Stimulated activated effector memory CD8-positive, alpha-beta T cell treated with anti-CD3 and anti-CD28 coated beads, Interleukin-12 subunit alpha, Interleukin-12 subunit beta, amount 100 ng/mL, for 72 hours (primary cell): ENCODE measurements around the gene RRAGC.

ENCODE experiments used
- ATAC-seq: fragments of 150-1000 bp; cut with Tn5 transposase; 2 replicates; pipeline ENCODE4 v1.10.0; 2021
- DNase-seq, 2 donors: peaks; one replicate each; pipeline ENCODE4 v3.0.0; 2021 to 2022; ENCODE audit warnings: low spot score in 2 of 2
- H3K27ac Mint-ChIP-seq: one replicate; pipeline ENCODE4 v1.8.0; 2022; ENCODE audit warnings: mild to moderate bottlenecking, mixed read lengths
- H3K36me3 Mint-ChIP-seq: one replicate; pipeline ENCODE4 v1.8.0; 2022; ENCODE audit warnings: mild to moderate bottlenecking, mixed read lengths
- H3K4me1 Mint-ChIP-seq: one replicate; pipeline ENCODE4 v1.8.0; 2022; ENCODE audit warnings: mixed read lengths
- H3K4me3 Mint-ChIP-seq: one replicate; pipeline ENCODE4 v1.8.0; 2022; ENCODE audit warnings: mild to moderate bottlenecking, mixed read lengths
- H3K9me3 Mint-ChIP-seq: one replicate; pipeline ENCODE4 v1.8.0; 2022; ENCODE audit warnings: mixed read lengths

Gene RRAGC

DNA sequence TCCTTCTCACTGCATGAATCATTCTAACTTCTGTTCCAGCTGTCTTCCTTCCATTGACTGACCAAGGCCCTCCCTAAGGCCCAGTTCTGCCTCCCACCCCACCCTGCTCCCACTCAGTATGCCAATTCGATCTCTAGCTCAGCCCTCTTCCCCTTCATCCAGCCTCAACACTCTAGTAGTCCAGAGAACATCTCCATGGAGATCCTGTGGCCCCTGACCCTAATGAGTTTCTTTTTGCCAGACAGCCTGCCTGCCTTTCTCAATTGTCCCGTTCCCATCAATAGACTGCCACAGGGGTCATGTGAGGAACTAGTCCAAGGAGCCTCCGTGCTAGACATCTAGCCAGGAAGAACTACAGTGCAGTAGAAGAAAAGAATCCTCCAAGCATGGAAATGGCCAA lies 26.4 kb downstream of the RRAGC start:
- DNase-seq (no peak), ATAC-seq (no peak)
- no peaks in the 10 kb centered on the region for H3K9me3 Mint-ChIP-seq
- H3K4me1 Mint-ChIP-seq = no peaks in the 10 kb centered on the region
- peaks cover 9% of the 10 kb centered on the region for H3K36me3 Mint-ChIP-seq
- H3K27ac Mint-ChIP-seq = no peak overlapping the region
- H3K4me3 Mint-ChIP-seq = no peak overlapping the region

DNA sequence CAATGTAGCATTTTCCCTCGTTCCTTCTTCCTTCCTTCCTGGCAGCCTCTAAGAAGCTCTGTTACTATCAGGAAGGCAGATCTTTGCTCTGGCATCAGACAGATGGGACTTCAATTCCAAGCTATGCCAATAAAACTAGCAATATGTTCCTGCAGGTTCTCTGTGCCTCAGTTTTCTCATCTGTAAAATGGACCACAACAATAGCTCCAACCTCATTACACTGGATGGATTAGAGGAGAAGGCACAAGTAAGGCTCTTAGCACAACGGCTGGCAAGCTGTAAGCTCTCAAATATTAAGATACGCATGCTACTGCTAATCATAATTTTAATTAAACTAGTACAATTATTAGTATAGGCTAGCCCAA lies 27.2 kb downstream of the RRAGC start:
- Mint-ChIP-seq H3K4me1 (no peaks in the 10 kb centered on the region), H3K27ac (no peak overlapping the region), H3K9me3 (no peaks in the 10 kb centered on the region), H3K36me3 (peaks cover under 1% of the 10 kb centered on the region), H3K4me3 (no peak overlapping the region)
- ATAC-seq (no peak), DNase-seq (no peak)

DNA sequence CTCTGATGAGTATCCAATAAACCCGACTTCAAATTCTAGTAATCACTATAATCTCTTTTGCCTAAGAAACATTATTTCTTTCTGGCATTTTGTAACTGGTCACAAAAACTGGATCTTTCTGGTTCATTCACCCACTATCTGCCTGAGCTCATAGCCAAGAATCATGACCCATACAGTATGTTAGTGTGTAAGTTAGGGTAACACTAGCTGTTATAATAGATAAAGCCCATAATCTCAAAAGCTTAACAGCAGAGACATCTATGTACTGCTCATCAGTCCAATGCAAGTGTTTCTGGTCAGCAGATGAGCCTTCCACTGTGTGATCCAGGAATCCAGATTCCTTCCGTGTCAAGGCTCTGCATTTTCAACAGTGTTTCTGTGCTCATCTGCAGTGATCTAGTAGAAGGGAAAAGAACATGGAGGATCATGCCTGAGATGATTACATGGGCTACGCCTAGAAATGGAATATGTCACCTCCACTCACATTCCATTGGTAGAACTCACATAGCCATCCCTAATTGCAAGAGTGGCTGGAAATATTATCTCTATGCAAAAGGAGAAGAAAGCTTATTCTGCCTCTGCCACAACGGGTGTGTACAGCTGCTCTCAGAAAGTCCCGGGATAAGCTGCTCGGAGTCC lies 27.7 kb downstream of the RRAGC start:
- ATAC-seq (no peak), DNase-seq (no peak)
- H3K4me1 Mint-ChIP-seq = no peaks in the 10 kb centered on the region
- no peak overlapping the region for H3K4me3 Mint-ChIP-seq
- H3K9me3 Mint-ChIP-seq = no peaks in the 10 kb centered on the region
- H3K36me3 Mint-ChIP-seq = no peaks in the 10 kb centered on the region
- H3K27ac Mint-ChIP-seq = no peak overlapping the region

- H3K4me3 Mint-ChIP-seq = no peak overlapping the region
- DNase-seq = no peak
- no peaks in the 10 kb centered on the region for H3K9me3 Mint-ChIP-seq
- no peaks in the 10 kb centered on the region for H3K36me3 Mint-ChIP-seq
- H3K4me1 Mint-ChIP-seq = no peaks in the 10 kb centered on the region
- H3K27ac Mint-ChIP-seq = no peak overlapping the region
- no peak for ATAC-seq
Measured at GRCh38 chr1:38829368-38829767, 30.2 kb downstream of the RRAGC start.

DNA sequence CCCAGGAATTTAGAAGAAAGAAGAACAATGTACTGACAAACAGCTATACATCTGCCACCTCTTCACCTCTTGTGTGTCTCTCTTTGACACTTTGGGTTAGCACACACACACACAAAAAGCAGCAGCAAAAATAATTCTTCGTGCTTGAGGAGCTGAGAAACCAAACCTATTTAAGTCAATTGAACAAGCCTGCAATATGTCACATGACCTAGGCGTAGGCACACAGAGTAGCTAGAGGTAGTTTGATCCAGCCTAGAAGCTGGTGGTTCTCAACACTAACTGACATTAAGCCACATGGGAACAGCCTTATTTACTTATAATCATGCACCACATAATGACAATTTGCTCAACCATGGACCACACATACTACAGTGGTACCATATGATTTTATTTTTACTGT lies 32.3 kb downstream of the RRAGC start:
- Mint-ChIP-seq H3K4me1 (no peaks in the 10 kb centered on the region), H3K9me3 (no peaks in the 10 kb centered on the region), H3K27ac (no peak overlapping the region), H3K36me3 (no peaks in the 10 kb centered on the region), H3K4me3 (no peak overlapping the region)
- DNase-seq (no peak), ATAC-seq (no peak)

- Mint-ChIP-seq H3K4me3 (no peak overlapping the region), H3K27ac (no peak overlapping the region), H3K36me3 (no peaks in the 10 kb centered on the region), H3K4me1 (no peaks in the 10 kb centered on the region), H3K9me3 (no peaks in the 10 kb centered on the region)
- ATAC-seq (no peak), DNase-seq (no peak)
Measured at GRCh38 chr1:38826886-38827285, 32.7 kb downstream of the RRAGC start.

- Mint-ChIP-seq H3K9me3 (no peaks in the 10 kb centered on the region), H3K4me3 (no peak overlapping the region), H3K4me1 (no peaks in the 10 kb centered on the region), H3K36me3 (no peaks in the 10 kb centered on the region), H3K27ac (no peak overlapping the region)
- ATAC-seq (no peak), DNase-seq (no peak)
Measured at GRCh38 chr1:38826262-38826661, 33.3 kb downstream of the RRAGC start.

DNA sequence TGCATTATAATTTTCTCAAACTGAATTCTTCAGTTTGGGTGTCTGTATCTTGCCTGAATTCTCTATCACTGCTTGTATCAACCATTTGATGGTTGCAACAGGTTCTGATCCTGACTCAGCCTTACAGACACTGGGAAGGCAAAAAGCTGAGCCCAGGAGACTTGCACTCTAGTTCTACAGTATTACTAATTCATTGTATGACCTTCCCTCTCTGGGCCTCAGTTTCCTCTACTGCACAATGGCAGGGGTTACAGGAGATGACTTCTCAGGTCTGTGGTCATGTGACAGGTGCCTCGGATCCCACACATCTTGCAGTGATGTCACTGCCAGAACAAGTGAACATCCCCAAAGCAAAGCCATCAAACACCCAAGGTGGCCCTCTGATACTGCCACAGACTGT lies 38.7 kb downstream of the RRAGC start:
- no peaks in the 10 kb centered on the region for H3K36me3 Mint-ChIP-seq
- ATAC-seq (no peak), DNase-seq (no peak)
- no peaks in the 10 kb centered on the region for H3K9me3 Mint-ChIP-seq
- H3K4me3 Mint-ChIP-seq = no peak overlapping the region
- no peak overlapping the region for H3K27ac Mint-ChIP-seq
- H3K4me1 Mint-ChIP-seq = no peaks in the 10 kb centered on the region

- Mint-ChIP-seq H3K27ac (no peak overlapping the region), H3K9me3 (no peaks in the 10 kb centered on the region), H3K4me3 (no peak overlapping the region), H3K4me1 (no peaks in the 10 kb centered on the region), H3K36me3 (no peaks in the 10 kb centered on the region)
- DNase-seq = no peak
- ATAC-seq = no peak
Measured at GRCh38 chr1:38819516-38819915, 40.1 kb downstream of the RRAGC start.

GRCh38 chr1:38819040-38819439 lies 40.5 kb downstream of the RRAGC start:
- Mint-ChIP-seq H3K27ac (no peak overlapping the region), H3K9me3 (no peaks in the 10 kb centered on the region), H3K4me3 (no peak overlapping the region), H3K4me1 (no peaks in the 10 kb centered on the region), H3K36me3 (no peaks in the 10 kb centered on the region)
- DNase-seq (no peak), ATAC-seq (no peak)

- Mint-ChIP-seq H3K9me3 (no peaks in the 10 kb centered on the region), H3K4me1 (no peaks in the 10 kb centered on the region), H3K27ac (no peak overlapping the region), H3K36me3 (no peaks in the 10 kb centered on the region), H3K4me3 (peak overlapping the region; percentile 23)
- DNase-seq (peak; percentile 55 to 74), ATAC-seq (peak; percentile 71)
Measured at GRCh38 chr1:38818175-38818976, 41.2 kb downstream of the RRAGC start.

DNA sequence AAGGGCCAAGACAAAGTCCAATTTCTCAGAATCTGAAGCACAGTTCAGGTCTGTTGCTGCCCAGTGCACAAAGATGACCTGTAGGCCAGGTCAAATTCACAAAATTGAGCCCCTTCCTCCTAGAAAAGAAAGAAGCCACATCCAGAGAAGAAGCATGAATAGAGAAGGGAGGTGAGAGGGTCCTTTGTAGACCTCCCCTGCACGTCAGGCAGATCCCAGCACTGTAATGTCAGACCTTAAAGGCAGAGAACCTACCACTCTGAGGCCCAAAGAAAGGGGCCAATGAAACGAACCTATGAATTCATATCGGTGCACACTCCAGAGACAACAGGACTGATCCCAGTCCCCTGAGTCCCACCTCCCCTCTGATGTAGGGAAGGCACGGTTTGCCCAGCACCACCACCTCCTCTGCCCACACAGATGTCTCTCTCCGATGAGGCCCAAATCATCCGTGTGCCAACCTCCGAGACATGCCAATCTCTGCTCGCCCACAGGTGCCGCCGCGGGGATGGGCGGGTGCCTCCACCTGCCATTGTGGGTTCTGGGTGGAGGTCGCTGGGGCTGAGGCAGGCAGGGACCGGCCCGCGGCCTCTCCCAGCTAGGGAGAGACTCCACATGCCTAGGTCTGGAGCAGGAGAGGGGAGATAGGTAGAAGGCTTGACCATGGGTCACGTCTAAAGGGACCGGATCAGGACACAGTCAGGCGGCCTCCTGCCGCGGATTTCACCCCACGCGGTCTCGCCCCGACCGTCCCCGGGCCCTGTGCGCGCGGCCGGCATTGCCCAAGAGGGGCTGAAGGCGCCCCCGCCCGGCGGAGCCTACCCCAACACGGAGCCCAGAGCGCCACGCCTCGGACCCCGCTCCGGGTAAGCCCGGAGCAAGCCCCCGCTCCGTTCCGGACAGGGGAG lies 42.1 kb downstream of the RRAGC start:
- Mint-ChIP-seq H3K4me3 (peak overlapping the region; percentile 10), H3K36me3 (no peaks in the 10 kb centered on the region), H3K27ac (no peak overlapping the region), H3K9me3 (no peaks in the 10 kb centered on the region), H3K4me1 (no peaks in the 10 kb centered on the region)
- ATAC-seq (no peak), DNase-seq (no peak)

DNA sequence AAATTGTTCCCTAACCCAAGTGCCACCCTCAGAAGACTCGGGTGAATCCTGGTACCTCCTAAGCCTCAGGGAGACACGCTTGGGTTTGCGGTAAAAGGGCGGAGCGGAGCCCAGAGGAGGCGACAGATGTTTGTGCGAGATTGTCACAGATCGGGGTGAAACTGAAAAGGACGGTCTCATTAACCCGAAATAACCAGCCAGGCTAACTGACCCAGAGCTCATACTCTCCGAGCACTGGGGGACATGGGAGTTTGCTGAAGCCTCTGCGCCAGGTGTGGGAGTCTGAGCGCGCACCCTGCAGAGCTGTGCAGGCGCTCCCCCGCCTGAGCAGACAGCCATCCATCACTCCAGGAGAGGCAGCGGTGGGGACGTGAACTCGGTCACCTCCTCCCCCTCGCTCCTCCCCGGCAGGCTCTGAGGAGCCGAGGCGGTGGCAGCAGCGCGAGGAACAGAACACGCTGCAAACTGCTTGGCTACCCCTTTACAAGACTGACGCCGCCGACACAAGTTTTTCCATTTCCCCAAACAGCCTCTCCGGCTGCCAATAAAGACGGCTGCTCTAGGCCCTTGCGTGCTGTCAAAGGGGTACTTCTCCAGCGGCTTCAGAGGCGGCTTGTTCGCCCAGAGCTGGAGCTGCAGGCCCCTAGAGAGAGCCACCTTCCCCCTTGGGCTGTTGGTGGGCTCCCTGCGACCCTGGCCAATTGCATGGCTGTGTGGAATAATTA lies 43.5 kb downstream of the RRAGC start:
- Mint-ChIP-seq H3K4me3 (no peak overlapping the region), H3K36me3 (no peaks in the 10 kb centered on the region), H3K27ac (no peak overlapping the region), H3K9me3 (no peaks in the 10 kb centered on the region), H3K4me1 (no peaks in the 10 kb centered on the region)
- DNase-seq = no peak
- ATAC-seq = peak; percentile 53

DNA sequence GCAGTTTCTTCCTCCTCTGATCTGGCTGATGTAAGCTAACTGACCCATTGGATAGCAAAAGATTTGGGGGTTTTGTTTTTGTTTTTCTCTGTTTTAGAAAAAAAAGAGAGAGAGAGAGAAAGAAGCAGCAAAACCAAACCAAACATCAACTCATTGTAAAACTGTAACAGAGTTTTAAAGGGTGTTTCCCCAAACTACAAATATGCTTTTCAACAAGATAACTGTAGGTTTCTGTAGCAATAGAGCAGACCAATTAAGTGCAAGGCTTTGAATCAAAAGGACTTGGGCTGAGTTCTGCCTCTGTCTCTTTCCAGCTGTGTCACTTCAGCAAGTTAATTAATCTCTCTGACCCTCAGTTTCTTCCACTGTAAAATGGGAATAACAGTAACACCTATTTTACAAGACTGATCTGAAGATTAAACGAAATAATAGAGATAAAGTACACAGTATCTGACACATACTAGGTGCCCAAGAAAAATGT lies 44.5 kb downstream of the RRAGC start:
- Mint-ChIP-seq H3K36me3 (no peaks in the 10 kb centered on the region), H3K4me1 (no peaks in the 10 kb centered on the region), H3K9me3 (no peaks in the 10 kb centered on the region), H3K27ac (no peak overlapping the region), H3K4me3 (no peak overlapping the region)
- ATAC-seq (no peak), DNase-seq (no peak)

- no peak for ATAC-seq
- no peaks in the 10 kb centered on the region for H3K4me1 Mint-ChIP-seq
- no peak overlapping the region for H3K4me3 Mint-ChIP-seq
- no peak overlapping the region for H3K27ac Mint-ChIP-seq
- no peak for DNase-seq
- H3K36me3 Mint-ChIP-seq = no peaks in the 10 kb centered on the region
- no peaks in the 10 kb centered on the region for H3K9me3 Mint-ChIP-seq
Measured at GRCh38 chr1:38814444-38814983, 45.1 kb downstream of the RRAGC start.
